NCI-H1436 treated with DMSO at 0.1 percent for 48 hours (cell line): ENCODE measurements around the gene ADK.
A peak's percentile ranks its signal among the peaks of the same experiment; 100 is the strongest.
"Not testable (repeated sequence)": the region's sequence is repeated elsewhere in the genome, so short reads cannot be mapped to it uniquely, and the experiment has no call there.

Source experiments
- DNase-seq: peaks from one replicate; lab custom pipeline; 2025; lab: John Stamatoyannopoulos, UW

ADK gene

DNA sequence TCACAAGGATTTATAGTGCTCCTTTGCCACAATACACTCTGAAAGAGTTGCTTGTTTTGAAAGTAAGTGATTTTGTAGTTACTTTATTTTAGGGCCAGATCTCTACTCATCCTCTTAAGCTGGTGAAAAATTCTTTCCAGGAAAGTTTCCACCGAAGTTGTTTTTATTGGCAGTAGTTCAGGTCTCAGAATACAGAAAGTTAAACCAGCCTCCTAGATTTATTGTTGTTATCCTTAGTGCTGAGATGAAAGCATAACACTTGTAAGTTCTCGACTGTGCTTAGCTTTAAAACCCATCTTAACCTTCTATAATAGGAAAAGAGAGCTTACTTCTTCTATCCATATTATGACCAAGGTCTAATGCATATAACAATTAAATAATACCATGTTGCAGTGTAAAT lies 5.9 kb upstream of the ADK start:
- no peak for DNase-seq

DNA sequence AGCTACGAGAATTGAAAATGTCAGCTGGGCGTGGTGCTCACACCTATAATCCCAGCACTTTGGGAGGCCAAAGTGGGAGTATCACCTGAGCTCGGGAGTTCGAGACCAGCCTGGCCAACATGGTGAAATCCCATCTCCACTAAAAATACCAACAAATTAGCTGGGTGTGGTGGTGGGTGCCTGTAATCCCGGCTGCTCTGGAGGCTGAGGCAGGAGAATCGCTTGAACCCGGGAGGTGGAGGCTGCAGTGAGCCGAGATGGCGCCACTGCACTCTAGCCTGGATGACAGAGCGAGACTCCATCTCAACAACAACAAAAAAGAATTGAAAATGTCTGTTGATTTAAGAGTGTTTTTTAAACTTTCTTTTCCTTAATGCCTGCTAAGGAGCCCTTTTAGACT lies 4.0 kb upstream of the ADK start:
- not testable (repeated sequence) for DNase-seq

DNA sequence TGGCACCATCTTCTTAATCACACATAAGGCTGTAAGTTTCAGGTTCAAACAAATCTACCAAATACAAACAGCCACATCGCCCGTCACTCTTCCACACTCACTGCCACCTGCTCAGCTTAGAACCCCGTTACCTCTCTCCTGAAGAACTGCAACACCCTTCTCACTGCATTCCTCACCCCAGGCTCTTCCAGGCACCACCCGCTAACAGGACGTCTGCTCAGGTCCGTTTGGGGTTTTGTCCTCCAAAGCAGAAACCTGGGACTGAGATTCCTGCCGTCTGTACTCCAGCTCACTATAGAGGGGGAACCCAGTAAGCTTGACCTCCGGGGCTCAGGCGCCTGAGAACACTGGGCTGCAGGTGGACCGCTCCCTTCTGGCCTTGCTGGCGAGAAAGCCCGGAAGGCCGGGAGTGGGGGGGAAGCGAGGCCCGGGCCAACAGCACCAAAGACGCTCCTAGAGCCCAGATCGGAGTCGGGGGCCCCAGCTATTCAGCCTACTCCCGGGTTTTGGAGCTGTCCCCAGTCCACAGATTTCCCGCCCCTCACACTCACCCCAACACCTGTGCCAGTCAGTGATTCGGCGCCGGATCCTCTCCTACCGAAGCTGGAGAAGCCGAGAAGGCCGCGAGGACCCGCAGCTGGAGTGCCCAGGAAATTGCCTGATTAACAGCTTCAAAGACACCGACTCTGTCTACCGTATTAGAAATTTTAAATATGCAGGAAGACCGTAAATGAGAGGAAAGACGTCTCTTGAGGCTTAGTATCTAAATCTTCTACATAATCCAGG lies 624 bp upstream of the ADK start, which contains the start of gene AP3M1:
Gene AP3M1 (minus strand): TSS at position 625 of the 786 bp plus-strand sequence. CDS start 12,449 bp downstream, outside the sequence.
- DNase-seq = no peak

DNA sequence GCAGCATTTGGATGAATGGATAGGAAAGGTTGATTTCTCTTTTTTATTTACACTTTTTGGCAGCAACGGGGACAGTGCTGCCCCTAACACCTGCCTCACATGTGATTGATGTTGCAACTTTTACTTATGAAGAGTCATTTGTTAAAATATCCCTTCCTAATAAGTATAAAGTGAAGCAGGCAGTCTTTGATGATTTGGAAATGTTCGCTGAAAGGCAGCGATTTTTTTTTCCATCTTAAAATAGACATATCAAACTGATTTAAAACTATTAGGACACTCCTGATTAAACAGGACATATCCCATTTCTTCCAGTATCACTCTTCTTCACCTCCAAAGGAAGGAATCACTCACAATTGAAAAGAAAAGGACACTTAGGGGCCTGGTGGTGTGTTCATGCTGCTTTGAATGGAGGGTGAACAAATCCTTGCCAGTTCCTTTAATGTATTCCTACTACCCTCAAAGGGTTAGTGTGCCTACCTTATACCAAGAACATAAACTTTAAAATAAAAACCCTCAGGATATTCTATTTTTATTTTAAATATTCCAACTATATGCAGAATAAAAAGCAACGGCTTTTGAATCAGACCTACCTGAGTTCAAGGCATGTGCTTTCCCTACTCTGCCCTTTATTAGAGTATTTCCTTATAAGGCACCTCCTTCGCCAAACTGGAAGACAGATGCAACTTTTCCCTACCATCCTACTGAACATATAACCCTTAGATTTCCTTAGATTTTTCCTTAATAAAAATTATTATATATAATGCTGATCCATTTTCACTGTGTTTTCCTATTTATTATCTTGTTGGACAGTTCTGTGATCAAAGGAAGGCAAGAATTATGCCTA lies 1.1 kb downstream of the ADK start:
- DNase-seq = no peak

DNA sequence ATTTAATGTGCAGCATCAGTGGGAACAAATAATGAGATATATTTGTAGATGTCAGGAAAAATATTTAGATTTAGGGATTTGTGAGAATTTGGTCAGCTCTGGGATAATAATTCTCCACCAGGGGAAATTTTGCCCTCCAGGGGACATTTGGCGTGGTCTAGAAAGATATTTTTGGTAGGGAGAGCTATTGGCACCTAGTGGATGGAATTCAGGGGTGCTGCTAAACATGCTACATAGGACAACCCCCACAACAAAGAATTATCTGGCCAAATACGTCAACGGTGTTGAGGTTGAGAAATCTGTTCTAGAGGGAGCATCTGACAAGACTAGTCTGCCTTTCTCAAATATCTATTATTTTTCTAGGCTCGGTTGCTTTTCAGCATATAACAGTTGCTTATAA lies 2.1 kb downstream of the ADK start:
- no peak for DNase-seq

DNA sequence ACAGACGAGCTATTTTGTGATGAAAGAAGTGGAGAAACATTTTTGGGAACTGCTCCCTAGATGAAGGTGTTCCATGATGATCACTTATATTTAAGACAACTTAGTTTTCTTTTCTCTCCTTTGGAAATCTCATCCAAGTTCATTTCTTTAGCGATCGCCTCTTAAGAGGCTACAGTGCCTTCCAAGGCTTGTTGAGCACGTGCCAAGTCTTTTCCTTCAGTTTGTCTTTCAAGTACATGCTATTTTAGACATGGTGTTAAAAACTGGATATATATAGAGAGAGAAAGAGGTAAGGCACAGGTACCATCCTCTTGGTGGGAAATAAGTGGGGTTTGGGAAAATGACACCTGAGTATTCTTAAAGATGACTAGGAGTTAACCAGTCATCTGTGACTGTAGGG lies 2.7 kb downstream of the ADK start:
- no peak for DNase-seq

DNA sequence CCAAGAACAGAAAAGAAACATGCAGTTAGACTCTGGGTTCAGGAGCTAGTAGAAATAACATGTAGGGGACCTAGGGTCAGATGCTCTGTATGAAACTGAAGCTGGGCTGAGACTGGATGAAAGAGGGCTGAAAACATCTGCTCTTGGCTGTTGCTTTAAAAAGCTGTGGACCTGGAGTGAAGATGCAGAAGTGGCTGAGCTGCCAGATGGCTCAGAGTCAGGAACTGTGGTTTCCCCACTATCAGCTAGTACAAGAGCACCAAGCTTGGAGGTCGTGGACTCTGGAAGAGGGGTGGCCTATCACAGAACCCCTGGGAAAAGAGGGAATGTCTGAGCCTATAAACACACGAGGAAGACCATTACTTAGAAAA lies 5.9 kb downstream of the ADK start:
- no peak for DNase-seq

DNA sequence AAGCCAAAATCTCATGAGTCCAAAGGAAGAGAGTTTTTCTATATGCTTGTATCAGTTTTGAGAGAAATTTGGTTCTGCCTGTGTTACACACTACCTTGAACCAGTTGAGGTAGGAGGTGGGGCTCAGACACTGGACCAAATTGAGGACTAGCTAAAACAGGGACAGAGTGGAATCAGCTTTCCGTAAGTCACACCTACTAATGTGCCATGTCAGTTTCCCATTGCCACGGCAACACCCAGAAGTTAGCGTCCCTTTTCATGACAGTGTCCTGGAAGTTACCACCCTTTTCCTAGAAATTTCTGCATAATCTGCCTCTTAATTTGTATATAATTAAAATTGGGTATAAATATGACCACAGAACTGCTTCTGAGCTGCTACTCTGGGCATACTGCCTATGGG lies 9.0 kb downstream of the ADK start:
- no peak for DNase-seq

DNA sequence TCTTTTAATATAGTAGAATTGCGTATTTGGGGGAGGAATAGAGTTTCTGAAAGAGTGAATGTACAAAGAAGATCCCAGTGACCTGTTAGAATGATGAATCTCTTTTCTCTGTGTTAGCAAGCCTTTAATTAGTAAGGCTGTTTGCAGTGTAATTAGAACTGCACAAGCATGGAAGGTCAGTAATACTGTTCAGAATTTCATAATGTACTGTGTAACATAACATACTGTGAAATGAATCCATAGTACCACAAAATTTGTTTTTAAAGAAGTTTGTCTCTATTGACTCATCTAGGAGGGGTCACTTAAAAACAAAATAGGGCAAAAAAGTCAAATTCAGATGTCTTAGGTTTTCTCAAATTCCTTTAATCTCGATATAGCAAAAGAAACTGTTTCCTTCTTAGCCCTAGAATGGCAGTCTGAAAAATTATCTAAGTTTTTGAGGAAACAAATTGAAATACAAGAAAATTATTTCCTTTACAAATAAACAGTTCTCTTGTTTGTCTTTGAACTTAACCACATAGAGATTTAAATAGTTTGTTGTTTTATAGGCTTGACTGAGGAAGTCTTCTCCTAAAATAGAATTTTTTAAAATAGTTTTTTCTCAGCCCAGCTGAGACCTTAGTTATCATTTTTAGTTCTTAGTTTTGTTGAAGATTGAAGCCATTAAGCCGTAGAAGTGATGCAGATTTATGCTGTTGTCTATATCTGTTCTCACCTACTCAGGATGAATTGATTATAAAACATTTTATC lies 12.5 kb downstream of the ADK start:
- DNase-seq = no peak

DNA sequence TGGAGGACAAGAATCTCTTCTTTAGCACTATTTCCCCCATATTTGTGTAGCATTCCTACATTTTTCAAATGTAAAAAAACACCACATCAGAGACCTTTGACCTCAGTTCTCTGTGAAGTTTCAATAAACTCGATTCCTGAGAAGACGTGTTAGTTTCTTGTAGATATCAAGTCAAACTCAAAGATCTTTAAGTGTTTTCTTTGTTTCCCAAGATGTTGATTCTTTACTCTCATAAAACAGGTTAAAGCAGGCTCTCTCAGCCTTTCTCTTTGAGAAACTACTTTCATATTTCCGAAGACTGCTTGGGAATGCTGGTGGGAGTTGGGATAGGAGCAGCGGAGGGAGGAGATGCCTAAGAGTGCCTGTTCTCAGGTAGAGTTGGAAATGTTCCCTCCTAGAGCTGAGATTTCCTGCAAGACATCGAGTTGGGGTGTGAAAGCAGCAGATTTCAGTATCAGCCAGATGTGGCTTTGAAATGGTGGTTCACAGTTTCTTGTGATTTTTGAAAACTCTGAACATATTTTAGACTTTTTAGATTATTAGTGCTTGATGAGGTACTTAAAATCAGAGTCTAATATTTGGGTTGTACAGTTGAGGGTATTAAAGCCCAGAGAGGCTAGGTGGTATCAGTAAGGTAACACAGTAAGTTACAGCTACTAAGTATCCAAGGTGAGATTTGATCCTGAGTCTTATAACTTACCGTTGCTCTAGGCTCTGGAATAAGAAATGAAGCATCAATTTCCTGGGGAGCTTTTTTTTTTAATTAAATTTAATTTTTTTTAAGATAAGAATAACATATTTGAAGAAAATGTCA lies 13.9 kb downstream of the ADK start:
- DNase-seq = no peak

DNA sequence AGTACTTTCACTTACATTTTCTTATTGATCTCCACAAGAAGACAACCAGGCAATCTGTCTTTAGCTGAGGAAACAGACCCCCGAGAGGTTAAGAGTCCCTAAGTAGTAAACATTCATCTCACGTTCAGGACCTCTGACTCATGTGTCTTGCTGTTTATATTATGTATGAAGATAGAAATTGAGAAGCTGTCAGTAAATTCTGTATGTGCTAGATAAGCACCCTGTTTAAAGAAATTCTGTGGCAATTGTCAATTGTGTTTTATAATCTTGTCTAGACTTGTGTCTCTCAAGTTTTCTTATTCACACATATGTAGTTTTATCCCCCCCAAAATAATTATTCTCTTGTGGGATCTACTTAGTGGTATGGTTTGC lies 14.5 kb downstream of the ADK start:
- DNase-seq = no peak

DNA sequence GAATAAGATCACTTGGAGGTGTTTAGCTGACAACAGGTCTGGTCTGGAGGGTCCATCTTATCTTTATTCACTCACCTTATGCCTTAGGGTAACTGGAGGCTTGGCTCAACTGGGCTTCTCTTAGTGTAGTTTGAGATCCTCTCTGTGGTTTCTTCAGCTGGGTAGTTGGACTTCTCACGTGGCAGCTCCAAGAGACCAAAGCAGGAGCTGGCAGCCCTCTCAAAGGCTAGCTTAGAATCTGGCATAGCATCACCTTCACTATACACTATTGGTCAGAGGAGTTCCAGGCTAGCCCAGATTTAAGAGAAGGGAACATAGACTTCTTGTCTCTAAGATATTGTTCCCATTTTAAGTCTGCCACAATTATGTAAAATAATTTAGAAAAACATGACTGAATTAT lies 16.4 kb downstream of the ADK start:
- DNase-seq = no peak

DNA sequence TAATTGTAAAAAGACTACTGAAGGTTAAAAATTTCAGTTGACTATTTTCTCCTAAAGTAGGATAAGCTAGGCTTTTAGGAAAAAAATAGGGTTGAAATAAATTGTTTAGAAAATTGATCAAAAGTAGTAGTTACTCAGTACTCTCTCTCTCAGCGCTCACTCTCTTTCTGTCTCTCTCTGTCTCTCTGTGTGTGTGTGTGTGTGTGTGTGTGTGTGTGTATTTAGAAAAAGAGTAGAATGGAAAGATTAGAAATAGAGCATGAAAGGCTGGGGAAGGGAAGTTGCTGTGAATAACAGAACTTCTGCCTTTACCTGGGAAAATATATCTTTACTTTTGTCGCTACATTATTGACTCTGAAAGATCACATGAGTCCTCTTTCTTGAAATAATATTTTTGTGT lies 20.6 kb downstream of the ADK start:
- no peak for DNase-seq

DNA sequence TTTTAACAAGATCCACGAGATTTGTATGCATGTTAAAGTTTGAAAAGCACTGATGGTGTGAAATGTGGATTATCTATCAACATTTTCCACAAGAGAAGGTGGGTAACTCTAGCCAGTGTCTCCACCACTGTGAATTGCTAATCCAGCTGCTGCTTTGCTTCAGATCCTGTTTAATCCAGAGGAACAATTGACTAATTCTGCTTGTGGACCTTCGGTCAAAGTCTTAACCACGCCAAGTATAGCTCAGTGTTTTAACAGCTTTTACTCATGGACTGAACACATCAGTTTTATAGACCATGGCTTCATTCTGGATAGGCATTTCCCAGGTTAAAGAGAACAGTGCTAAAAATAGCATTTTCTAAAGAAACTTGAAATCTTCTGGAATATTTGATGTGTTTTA lies 23.5 kb downstream of the ADK start:
- DNase-seq = no peak

DNA sequence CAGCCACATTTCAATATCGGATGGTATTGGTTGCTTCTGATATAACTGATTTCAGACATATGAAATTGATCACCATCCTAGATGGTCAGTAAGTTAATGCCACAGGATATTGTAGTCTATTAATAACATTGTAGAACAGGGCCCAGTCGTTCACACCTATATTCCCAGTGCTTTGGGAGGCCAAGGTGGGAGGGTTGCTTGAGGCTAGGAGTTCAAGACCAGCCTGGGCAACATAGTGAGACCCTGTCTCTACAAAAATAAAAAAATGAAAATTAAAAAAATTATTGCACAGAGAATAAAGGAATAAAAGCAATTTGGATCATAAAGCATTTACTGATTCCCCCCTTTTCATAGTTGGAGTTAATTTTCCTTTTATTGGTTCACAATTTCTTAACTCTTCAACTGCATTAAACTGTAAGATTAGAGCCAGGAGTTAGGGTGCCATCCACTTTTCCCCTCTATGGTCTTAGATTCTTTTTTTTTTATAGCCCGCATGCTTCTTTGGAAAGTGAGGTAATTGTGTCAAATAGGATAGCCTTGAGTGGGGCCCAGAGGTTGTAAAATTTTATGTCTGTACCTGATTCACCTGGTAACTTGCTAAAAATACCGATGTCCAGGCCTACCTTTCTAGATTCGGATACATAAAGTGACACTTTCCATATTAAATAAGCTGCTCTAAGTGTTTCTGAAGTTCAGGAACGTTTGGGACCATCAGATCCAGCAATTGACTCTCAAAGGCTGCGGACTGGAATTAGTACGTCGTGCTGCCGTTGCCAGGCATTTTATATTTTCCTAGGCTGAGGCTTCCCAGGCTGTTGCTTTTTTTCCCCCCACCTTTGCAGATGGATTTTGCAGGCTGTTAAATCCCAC lies 24.7 kb downstream of the ADK start:
- DNase-seq = no peak

DNA sequence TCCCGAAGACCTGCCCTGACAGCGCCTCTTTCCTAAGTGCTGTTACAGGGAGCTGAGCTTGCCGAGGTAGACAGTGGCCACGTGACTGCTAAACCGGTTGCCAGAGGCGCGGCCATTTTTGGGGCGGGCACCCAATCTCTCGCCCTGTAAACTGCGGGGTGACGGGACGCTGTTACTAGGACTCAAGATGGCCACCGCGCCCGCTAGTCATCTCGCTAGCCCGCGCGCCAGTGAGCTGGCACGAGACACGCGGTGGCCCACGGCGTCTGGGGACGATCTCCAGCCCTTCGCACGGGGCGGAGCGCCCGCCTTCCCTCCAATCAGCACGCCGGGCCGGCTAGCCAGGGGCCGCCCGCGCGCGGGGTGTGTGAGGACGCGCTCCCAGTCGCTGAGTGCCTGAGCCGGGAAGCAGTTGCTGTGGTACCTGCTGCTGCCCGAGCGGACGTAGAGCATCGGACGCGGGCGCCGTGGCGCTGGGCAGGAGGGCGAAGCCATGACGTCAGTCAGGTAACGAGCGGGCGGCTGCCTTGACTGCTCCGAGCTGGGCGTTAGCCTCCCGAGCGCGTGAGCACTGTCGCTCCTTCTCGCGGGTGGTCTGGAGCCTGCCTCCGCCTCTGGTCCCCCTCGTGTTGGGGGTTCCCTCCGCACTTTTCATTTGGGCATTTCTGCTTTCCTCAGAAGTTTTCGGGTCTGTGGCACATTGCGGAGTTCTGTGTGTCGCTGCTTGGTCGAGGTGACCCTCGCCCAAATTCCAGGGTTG lies 25.5 kb downstream of the ADK start:
- DNase-seq = peak; percentile 74

DNA sequence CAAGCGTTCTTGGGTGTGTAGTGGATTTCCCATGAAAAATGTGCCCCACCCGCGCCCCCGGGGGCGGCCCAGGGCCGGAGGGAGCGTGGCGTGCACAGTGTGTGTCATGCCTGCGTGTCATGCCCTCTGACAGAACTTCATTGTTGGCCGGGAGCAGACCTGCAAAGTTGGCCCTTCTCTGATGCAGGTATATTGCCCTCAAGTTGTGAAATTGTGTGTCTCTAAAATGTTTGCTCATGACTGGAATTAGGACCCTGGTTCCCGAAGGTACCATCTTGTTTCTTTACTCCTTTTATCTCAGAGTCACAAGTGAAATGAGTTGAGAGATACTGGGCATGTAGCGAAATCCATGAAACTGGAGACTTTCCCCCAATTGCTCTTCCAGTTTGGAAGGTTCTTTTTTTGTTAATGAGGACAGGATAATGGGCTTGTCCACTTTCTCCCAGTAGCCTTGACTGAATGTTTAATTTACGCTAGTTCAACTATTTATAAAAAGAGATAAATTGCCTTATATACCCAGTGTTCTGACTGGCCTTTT lies 26.2 kb downstream of the ADK start:
- no peak for DNase-seq

DNA sequence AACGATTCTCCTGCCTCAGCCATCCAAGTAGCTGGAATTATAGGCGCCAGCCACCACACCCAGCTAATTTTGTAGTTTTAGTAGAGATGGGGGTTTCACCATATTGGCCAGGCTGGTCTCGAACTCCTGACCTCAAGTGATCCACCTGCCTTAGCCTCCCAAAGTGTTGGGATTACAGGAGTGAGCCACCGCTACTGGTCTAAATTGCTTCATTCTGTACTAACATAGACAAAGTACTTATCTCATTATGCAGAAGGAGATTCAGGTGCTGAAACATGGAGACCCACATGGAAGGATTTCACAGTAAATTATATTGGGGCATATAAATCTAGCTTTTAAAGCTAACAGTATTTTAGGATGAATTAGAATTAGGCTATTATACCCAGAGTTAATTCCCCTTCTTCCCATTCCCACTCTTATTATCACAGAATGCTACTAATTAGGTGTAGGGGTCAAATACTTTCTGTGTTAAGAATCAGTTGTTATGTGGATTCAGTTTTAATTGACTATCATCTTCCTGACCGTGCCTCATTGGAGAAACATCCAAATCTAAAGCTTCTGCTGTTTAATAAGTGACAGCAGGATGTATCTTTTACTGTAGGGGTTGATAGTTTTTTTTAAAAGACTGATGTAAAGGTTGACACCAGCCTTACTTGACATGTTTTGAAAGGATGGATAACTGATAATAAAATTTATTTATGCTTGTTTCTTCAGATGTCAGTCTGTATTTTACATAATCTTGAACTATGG lies 27.2 kb downstream of the ADK start:
- DNase-seq = no peak

DNA sequence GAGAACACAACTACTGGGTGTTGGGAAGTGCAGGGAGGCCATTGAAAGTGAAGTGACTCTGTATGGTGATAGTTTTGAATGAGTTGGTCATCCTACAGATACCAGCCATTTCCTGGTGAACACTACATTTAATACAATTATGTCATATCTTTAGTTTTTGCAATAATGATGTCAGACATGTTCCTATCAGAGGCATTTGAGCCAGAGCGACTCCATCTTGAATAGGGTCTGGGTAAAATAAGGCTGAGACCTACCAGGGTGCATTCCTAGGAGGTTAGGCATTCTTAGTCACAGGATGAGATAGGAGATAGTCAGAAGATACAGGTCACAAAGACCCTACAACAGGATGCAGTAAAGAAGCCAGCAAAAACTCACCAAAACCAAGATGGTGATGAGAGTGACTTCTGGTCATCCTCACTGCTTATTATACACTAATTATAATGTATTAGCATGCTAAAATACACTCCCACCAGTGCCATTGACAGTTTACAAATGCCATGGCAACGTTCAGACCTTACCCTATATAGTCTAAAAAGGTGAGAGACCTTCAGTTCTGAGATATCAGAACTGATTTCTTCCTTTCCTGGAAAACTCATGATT lies 28.2 kb downstream of the ADK start:
- no peak for DNase-seq
